NCI-H524 (cell line): ENCODE data around the gene PMPCA.

Experiments used
- DNase-seq, 2 experiments: peaks; one replicate each; lab custom pipeline; 2025; lab: John Stamatoyannopoulos, UW

The PMPCA gene, protein sequence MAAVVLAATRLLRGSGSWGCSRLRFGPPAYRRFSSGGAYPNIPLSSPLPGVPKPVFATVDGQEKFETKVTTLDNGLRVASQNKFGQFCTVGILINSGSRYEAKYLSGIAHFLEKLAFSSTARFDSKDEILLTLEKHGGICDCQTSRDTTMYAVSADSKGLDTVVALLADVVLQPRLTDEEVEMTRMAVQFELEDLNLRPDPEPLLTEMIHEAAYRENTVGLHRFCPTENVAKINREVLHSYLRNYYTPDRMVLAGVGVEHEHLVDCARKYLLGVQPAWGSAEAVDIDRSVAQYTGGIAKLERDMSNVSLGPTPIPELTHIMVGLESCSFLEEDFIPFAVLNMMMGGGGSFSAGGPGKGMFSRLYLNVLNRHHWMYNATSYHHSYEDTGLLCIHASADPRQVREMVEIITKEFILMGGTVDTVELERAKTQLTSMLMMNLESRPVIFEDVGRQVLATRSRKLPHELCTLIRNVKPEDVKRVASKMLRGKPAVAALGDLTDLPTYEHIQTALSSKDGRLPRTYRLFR

DNA sequence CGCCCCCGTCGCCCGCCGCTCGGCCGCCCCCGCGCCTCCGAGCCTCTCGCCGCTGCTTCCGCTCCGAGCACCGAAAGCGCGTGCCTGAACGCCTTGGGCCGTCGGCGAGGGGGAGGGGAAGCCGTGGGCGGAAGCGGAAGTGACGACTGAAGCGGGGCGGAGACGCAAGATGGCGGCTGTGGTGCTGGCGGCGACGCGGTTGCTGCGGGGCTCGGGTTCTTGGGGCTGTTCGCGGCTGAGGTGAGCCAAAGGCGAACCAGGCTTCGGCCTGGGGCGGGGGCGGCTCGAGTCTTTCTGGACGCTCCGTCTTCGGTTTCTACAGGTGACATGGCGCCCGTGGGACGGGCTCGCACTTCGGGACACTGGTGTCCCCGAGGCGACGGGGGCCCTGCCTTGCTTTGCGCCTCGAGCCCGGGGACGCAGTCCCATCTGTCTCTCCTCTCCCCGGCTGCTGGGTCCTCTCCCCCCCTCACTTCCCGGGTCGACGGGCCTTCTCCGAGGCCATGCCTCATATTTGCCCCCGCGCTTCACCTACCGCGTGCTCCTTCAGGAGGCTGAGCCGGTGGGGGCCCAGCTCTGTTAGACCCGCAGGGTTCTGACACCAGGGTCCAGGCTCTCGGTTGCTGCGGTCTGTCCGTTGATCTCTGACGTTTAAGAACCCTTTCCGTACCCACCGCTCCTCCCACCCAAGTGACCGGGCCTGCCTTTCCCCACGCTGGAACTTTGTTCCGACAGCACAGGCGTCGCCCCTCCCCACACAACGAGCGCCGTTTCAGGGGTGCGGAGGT lies at the start of gene PMPCA, which contains the start of gene ENTR1:
TSS of gene PMPCA (plus strand) at position 159 of the 788 bp plus-strand sequence. CDS start at position 170, 11 bp downstream.
TSS of gene ENTR1 (minus strand) at position 115 of the 788 bp plus-strand sequence. CDS start 217 bp downstream, outside the sequence.
- peak; percentile 79 to 85 for DNase-seq

DNA sequence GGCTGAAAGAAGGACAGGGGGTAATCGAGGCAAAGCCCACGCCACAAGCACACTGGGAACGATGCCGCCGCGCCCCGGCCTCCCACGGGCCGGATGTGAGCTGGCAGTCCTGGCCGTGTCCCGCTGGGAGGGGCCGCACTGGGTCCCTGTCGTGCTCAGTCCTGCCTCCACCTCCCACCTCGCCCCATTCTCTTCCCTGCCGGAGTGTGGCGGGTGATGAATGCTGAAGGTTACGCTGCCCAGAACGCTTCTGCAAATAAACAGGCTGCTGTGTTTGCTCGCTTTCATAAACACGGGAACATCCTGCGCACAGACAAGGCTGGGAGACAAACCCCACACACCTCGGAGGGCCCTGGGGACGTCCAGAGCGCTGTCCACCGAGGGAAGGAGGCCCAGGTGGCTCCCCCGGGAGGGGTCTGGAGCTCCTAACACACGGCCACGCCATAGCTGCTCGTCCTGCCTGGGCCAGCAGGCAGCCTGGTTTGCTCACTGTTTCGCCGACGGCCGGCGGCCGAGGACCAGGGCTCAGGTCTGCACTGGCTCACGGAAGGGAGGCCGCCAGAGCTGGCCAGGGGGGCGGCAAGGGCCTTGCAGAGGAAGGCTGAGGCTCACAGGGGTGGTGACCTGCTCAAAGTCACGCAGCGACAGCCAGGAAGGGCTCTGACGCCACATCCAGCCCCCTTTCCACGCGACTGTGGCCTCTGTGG lies 49.3 kb upstream of the PMPCA start:
- no peak for DNase-seq

DNA sequence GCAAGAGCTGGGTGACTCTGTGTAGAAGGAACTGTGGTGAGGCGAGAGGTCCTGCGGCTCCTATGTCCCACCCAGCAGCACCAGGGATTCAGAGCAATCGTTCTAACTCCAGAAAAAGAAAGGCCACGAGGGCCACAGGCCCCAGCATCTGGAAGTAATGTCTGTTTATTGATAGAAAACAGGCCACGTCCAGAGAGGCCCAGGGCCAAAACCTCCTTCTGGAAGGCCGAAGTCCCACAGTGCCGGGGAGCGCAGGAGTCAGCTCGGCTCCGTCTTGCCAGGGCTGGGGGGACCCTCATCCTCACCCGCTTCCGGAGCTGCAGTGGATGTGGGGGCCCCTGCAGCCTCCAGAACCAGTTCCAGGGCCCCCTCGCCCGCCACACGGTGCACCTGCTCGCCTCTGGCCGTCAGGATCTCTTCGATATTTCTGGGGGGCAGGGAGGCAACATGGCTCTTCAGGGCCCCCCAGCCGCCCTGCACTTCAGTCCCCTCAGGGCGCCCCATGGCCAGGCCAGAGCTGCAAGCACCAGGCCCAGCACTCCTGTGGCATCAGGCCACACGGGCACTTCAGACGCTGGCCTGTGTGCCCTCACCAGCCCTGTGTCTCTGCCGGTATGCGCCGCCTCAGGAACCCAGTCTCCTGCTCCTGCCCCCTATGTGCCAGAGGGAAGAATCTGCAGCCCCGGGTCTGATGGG lies 48.6 kb upstream of the PMPCA start:
- no peak for DNase-seq

DNA sequence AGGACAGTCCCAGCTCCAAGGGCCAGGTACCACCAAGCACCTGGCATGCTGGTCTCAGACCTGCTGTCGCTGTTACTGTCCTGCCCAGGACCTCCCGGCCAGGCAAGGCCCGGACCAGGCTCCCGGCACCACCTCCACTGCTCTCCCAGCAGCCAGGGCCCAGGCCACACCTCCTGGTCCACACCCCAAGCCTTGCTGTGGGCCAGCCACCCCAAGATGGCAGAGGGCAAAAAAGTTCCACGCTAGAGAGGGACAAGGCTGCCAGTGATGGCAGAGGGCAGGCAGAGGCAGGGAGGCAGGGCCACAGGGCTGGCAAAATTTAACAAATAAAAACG lies 48.0 kb upstream of the PMPCA start:
- no peak for DNase-seq

DNA sequence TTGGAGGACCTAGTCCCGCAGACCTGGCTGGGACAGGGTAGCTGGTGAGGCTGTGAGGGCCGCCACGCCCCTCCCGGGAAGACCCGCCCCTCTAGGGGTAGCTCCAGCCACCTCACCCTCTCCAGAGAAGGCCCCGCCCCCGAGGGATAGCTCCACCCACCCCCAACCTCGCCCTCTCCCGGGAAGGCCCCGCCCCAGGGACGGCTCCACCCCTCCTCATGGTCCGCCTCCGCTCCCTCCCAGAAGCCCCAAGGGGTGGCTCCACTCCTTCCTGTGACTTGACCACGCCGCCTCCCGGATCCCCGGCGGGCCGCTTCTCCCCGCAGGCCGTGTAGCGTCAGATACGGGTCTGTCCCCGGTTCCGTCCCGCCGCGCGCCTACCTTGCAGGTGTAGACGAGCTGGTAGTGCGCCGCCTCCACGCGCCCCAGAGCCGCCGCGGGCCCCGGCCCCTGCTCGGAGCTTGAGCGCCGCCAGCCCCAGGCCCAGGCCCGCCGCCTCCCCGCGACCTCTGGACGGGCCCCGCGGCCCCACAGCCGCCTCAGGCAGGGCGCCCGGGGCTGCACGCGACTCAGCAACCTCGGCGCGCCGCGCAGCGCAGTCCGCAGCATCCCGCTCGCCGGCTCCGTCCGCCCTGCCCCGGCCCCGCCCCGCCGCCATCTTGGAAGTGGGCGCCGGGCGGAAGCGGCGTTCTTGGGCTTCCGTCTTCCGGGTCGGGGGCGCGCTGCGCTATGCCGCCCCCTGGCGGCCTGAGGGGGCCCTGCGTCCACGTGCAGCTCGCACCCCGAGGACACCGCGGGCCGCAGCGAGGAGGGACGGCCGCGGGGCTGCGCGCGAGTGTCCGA lies 47.1 kb upstream of the PMPCA start, which contains the start of gene DNLZ:
TSS of gene DNLZ (minus strand) at position 639 of the 843 bp plus-strand sequence. CDS start at position 609, 30 bp downstream.
- DNase-seq: peak; percentile 85 to 91

DNA sequence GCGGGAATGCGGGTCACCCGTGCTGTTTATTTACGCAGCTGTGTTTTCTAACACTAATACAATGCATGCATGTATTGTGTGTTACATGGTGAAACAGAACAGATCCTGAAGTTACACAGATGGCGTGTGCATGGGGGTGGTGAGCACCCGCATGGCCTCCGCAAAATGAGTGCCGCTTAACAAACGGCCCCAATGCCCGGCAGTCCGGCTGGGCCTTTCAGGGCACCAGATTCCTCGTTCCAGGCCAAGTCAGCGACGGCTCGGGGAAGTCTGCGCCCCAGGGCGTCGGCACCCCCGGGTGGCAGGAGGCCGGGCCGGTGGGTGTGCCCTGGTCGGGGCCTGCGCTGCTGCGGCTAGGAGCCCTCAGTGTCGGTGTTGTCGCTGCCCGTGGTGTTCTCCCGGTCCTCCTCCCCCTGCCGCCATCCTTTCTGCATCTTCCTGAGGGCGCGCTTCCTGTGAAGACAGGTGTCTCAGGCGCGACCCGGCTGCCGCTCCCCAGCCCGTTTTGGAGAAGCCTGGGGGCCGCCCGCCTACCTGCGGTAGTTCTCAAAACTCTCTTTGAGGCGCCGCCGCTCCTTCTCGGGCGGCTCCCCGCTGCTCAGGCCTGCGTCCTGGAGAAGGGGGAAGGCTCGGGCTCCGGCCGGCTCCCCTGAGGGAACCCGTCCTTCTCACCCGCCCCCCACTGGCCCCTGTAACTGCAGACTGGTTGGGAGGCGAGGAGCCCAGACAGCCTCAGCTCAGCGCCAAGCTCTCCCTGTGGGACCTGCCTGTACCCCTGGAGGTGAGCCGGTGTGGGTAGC lies 46.3 kb upstream of the PMPCA start:
- no peak for DNase-seq

DNA sequence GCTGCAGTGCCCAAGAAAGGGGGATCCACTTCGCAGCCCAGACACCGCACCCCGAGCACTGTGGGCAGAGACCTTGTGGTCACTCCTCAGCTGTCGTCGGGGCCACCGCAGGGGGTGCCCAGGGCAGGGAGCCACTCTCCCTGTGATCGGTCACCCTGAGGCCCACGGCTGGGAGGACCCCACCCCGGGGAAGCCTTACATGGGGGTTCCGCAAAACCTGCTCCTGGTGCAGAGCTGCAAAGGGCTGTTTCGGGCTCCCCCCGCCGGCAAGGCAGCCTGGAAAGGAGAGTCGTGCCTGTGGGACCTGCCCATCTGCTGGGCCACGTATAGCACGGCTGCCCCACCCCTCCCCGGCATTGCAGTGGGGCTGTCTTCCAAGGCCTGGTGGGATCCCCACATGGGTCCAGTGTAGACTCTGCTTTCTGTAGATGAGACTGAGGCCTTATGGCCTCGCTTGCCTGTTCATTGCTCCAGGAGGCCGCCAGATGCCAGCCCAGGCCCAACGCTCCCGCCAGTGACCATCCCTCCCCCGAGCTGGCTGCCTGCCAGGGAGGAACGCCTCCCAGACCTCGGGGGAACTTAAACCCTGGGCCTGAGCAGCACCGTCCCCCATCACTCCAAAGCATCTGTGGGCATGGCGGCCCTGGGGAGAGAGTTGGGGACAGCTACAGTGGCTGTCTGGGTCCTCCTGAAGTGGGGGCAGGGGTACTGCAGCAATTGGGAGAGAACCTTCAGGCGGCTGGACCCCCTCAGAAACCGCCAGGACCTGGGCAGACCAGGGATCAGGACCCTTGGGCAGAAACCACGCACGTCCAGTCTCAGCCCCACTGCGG lies 45.3 kb upstream of the PMPCA start:
- peak; percentile 86 to 88 for DNase-seq

DNA sequence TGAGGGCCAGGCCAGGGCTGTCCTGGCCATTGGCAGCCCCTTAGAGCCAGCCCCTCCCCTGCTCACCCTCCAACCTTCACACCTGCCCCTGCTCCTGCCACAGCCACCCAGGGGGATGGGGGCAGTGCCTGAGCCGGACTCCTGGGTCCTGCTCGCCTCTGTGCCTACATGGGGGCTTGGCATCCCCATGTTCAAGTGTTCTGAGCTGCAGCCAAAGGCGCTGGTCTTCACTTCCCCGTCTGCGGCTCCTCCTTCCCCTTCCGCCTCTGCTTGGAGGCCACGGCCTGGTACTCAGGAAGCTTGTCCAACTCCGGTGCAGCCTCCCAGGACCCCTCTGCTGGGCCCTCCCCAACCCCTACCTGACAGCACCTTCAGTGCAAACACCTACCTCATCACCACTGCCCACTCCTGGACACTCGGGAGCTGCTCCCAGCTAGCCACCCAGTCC lies 44.7 kb upstream of the PMPCA start:
- no peak for DNase-seq

DNA sequence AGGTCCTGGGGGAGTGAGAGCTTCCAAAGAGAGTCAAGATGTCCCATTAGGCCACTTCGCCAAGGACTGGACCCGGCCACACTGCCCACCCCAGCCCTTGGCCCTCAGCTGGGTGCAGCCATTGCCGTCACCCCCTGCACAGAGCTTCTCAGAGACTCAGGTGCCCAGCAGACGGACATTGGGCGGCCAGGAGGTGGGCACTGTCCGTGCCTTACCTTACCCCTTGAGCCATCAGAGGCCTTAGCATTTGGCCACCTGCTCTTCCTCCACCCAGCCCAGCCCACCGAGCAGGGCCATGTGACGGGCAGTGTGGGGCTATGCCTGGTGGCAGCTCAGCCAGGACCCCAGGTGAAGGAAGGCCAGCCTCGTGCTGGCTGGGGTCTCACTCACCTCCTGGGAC lies 43.6 kb upstream of the PMPCA start:
- DNase-seq: no peak

DNA sequence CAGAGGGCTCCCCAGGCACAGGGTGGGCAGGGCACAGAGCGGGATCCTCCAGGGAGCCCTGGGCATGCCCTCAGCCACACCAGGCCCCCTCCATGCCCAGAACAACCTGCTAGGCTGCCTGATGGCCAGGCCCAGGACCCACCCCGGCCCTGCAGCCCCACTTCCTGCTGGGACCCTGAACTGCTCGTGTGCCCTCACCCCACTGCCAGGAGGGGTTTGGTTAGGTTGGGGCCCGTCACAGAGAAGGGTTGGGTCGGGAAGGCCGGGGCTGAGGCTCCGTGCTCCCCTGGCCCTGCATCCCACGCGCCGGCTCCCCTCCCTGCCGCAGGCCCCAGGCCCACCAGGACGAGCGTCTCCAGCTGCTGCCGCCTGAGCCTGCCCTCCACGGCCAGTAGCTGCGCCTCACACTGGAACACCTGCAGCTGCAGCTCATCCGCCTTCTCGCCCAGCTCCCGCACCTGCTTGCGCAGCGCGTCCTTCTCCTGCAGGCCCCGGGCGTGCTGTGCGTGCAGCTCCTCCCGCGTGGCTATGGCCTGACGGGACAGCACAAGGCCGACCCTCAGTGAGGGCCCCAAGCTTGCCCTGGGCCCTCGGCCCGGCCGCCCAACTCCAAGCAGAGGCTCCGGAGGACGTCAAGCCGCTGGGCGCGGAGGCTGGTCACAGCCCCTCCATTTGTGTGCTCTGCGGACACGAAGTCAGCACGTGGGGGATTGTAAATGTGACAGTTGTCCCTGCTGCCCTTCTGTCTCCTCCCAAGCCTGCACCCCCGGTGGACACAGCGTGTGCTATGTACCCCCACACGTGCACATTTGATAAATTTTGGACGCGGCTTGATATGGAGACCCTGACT lies 42.9 kb upstream of the PMPCA start:
- DNase-seq: no peak

DNA sequence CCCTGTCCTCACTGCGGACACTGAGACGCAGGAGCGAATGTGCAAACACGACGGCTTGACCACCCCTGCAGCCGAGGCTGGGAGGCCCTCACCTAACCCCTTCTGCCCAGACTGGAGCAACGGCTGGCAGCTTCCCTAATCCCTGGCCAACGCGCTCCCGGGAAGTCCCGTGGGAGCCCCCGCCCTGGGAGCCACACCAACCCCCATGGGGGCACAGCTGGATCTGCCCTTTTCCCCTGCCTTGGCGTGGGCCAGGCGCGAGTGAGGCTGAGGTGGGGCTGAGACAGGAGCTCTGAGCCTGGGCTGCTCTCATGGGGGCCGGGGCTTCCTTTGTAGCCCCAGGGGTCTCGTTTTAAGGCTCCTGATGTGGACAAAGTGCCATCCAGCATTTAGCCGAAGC lies 42.3 kb upstream of the PMPCA start:
- peak in 1 of 2 experiments; percentile 35 for DNase-seq

DNA sequence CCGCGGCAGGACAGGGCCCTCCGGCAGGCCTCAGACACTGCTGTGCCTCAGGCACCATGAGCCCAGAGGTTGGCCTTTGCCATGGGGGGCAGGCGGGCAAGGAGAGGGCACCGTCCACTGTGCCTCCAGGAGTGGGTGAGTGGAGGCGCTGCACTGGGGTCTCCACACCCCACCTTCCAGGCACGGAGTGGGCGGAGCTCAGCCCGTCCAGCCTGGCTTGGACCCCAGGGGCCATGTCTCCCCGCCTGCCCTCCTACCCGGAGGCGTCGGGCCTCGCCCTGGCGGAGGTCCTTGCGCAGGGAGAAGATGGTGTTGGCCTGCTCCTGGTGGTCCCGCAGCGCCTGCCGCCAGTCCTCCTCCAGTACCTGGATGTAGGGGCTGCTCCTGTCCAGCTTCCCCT lies 40.4 kb upstream of the PMPCA start:
- no peak for DNase-seq

DNA sequence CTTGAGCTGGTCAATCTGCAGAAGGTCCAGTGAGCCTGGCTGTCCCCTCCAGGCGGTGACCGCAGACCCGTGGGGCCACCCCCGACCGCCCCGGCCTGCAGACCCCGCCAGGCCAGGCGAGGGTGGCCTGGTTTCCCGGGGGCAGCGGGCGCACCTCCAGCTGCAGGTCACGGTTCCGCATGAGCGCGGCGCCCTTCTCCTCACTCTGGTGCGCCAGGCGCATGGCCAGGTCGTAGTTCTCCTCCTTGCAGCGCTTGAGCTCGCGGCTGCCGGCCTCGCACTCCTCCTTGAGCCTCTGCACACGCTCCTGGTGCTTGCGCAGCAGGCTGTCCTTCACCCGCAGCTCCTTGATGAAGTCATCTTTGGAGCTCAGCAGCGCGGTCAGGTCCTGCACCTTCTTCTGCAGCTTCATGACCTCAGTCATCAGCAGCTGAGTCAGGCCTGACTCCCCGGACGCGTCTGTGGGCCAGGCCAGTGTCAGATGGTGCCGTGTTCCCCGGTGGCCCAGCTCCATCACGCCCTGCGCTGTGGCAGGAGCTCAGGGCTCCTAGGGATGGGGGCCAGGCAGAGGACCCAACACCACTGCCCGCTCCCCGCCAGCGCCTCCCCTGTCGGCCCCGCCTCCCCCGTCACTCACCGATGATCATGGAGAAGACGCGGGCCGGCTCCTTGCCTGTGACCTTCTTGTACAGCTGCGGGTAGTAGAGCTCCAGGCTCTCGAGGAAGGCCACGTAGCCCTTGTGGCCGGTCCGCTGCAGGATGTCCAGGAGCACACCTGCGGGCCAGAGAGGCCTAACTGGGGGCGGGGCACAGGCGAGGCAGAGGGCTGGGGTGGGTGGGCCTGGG lies 39.5 kb upstream of the PMPCA start:
- DNase-seq: no peak

DNA sequence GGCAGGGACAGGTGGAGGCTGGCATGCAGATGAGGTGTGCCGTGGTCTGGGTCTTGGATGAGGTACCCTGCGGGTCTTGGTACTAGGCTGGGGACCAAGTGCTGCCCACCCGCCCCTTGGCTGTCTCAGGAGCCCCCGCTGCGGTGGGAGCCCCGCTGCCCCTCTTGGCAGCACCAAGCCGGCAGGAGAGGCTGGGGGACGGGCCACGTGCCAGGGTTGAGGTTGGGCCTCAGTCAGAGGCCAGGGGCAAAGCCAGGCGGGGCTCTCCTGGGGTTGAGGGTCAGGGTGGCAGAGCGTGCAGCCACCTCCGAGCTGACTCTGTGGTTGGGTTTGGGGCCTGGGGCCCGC lies 39.0 kb upstream of the PMPCA start:
- DNase-seq: no peak

DNA sequence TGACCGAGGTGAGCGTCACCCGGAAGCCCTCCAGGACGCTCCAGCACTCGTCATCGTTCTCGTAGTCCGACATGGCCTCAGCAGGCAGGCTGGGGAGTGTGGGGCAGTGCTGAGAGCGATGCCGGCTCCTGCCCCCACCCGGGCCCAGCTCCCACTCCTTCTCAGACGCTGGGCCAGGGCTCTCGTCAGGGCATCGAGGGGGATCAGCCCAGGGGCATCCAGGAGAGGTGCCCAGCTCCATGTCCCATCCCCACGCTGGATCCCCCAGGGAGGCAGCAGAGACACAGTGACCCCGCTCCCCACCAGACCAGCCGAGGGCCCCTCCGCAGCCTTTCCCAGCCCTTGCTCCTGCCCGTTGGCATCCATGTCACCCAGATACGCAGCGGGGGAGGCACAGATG lies 38.5 kb upstream of the PMPCA start:
- DNase-seq: no peak

DNA sequence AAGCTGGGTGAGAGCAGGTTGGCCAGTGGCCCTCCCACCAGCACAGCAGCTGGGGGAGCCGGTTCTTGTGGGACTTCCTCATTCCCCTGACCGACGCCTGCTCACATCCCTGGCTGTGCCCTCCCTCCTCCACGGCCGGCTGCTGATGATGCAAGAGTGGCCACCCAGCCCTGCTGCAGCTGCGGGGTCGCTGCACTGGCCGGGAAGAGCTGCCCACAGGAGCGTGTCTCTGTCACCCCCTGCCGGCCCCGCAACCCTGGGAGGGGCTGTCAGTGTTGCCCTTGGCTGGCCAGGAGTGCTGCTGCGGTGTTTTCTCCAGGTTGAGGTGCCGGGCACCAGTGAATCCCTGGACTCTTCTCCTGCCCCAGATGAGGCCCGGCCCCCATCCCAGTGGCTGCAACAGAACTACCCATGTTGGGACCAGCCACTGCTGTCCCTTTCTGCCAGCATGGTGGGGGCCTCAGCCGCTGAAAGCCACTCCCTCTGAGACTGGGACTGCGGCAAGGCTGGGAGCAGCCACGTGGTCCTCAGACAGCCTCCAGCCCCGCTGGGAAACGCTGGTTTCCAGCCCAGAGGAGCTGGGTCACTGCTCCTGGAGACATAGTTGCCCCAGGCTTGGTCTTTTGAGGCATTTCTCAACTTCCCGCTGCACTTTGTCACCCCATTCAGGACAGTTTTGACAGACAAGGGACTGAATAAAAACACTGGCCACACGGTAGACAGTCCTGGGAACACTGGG lies 37.7 kb upstream of the PMPCA start:
- DNase-seq: peak; percentile 58 to 62
